SIG-M5 treated with dmso at 0.1 percent for 504 hours (cell line): ENCODE data around the gene LRRTM4.

ENCODE experiments used
- DNase-seq: peaks from one replicate; lab custom pipeline; 2025; ENCODE audit not compliant: unreplicated experiment; lab: John Stamatoyannopoulos, UW

LRRTM4 gene

DNA sequence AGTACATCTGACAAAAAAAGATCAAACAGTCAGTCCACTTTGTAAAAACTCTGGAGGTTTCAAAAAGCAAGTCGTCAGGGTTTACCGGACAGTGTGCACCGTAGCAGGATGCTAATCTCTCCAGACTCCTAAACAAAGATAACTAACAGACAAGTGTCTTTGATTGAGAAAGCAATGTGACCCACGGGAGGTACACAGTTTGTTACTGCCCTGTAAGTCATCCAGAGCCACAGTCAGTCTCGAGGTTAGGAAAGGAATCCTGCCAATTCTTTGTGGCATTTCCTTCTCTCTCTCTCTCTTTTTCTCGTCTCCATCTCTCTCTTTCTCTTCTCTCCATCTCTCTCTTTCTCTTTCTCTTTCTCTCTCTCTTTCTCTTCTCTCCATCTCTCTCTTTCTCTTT lies 42.8 kb downstream of the LRRTM4 start:
- DNase-seq = no peak

DNA sequence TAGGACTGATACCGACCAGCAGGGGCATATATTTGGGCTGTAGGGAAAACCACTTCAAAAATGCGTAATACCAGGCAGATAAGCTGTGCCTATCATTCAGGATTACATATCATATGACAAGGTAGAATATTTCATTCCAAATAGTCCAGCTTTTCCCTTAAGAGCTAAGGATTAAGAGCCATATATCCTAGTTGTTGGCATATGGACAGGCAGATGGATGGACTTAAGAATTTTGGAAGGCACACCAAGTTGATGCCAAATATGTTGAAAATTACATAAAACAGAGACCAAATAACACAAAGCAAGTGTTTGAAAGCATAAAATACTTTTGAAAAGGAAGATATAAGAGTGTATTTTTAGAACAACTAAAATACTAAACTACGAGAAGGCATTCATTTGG lies 52.1 kb downstream of the LRRTM4 start:
- DNase-seq = no peak

DNA sequence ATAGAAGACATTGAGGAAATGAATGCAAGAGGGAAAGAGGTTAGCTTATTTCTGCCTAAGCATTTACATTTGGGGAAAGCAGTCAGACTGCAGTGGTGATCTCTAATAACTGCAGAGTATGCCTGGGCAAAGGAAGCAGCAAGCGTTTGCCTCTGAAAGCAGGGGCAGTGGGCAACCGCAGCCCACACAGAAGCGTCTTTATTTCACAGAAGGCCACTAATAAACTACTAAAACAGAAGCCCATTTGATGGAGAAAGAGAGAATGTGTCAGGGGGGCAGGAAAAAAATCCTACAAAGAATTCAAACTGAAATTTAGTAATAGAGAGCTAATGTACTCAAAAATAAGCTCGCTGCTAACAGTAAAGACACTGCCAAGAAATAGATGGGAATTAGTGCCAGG lies 53.1 kb downstream of the LRRTM4 start:
- no peak for DNase-seq

DNA sequence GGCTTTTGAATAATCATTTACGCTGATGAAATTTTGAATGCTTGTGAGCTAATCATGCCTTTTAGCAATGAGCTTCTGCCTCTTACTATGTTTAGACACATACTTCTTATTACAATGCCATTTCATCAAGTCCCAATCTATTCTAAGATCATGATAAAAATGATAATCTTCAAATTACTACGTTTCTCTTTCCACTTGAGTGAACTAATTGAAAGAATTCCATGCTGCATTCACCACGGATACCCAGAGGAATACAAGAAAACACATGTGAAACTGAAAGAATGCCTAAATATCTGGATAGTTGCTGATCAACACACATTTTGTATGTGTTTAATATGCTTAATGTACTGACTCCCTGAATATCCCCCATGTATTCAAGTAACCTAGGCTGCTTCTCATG lies 62.3 kb downstream of the LRRTM4 start:
- DNase-seq = no peak

DNA sequence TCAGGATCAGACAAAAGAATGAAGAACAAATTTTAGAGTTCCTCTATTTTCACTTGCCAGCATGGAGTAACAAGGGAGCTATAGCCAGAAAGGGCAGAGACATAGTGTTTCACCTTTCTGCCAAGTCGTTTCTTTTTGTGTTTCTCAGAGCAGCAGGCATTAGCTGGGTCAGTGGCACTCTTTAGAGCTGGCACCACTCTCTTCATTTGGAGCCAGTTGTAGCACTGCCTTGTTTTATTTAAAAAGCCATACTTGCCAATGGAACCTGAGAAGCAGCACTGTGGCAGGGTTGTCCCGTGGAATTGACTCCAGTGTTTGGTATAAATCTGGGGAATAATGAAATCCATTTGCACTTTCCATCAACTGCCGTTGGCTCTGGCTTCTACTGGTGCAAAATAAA lies 64.0 kb downstream of the LRRTM4 start:
- DNase-seq = no peak

DNA sequence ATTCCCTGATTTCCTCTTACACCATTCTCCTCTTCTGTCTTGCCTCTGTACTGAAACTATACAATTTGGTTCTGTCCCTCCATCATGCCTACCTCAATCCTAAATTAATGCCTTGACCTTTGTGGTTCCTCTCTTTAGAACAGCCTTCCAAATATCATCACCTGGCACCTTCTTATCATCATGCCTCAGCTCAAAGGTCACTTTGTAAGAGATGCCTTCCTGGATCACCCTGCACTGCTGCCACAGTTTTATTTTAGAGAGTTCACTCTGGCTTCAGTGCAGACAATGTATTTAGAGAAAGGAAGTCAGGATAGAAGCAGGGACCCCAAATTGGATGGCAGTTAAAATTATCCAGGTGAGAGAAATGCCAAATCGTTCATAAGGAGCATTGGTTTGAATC lies 64.5 kb downstream of the LRRTM4 start:
- no peak for DNase-seq

DNA sequence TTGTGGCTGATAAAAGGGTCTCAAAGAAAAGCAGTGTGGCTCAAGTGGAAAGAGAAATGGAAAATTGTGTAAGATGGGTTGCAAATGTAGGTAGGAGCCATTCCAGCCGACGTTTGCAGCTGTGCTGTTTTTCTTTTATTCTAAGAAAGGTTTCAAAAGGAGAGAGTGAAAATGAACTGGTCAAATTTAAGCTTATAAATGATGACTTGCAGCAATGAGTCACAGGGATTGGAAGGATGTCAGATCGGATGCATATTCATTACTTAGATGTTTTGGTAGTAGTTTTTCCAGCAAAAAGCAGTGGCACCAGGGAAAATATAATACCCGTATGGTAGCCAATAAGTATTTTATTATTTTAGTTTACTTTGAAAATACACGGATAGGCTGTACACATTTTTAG lies 79.1 kb downstream of the LRRTM4 start:
- DNase-seq = no peak

DNA sequence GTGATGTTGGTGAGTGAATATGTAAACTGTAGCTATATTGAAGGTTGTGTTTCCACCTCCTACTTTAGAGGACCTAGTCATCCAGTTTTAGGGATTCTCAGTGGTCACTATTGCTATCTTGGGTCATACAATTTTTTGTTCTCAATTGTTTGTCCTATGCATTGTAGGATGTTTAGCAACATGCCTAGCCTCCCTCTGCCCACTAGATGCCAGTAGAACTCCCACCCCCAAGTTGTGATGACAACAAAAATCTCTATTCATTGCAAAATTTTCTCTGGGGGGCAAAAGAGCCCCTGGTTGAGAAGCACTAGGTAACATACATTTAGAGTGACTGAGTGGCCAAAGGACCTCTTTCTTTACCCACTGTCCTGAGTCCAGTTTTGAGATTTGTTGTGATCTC lies 87.3 kb downstream of the LRRTM4 start:
- DNase-seq = no peak

DNA sequence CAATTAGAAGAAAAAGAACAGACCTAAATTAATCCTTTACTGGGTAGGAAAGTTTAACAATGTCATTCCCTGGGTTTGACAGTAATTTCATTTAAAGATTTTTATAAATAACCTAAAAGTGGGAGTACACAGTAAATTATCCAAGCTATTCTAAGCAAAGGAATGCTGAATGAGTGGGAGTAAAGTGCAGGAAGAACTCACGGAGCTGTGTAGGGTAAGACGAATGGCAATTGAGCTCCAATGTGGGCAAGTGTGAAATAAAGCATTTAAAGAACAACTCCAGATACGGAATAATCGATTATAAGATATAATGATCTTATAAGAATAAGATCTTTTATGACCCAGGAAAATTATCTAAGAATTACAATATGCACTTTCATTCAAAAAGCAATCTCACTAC lies 93.2 kb downstream of the LRRTM4 start:
- DNase-seq = no peak

DNA sequence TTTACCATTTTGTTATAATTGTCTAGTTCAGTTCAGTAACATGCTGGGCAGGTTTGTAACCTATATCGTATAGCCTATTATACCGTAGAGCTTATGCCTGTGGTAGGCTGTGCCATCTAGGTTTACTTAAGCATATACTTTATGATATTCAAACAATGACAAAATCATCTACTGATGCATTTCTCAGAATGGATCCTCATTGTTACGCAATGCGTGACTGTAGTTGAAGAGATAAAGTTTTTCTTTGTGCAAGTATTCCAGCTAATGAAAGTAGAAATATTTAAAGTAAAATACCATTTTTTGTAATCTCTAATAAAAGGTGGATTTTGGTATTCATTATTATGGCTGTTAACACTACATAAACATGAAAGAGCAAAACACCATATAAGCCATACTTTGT lies 100.2 kb downstream of the LRRTM4 start:
- no peak for DNase-seq

DNA sequence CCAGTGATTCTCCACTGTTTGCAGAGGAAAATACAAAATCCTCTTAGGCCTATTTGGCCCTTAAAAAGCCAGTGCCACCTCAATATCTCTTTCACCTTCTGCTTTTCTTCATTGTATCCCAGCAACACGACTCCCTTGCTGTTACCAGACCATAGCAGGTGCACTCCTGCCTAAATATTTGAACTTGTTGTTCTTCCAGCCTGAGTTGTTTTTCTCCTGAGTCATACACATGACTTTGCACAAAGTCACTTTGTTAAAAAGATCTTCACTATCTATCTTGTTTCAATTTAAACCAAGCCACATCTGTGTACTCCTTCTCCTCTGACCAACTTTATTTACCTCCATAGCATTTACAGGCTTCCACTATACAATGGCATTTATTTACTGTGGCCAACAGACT lies 103.6 kb downstream of the LRRTM4 start:
- DNase-seq = no peak

DNA sequence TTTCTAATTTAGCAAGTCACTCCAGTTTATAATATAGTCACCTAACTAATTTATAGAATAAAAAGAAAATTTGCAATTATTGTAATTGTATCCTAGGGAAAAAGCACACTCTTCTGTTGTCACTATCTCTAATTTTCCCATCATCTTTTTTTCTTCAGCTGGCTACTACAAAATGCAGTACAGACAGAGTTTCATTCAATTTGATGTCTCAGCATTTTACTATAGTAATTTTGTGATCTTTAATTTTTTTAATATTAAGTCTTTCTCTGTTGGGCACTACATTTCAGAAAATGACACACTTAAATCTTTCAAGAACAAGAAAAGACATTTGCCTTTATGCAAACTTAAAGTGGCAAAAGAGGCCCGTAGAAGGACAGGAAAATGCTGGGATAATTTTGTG lies 118.0 kb downstream of the LRRTM4 start:
- DNase-seq = no peak

DNA sequence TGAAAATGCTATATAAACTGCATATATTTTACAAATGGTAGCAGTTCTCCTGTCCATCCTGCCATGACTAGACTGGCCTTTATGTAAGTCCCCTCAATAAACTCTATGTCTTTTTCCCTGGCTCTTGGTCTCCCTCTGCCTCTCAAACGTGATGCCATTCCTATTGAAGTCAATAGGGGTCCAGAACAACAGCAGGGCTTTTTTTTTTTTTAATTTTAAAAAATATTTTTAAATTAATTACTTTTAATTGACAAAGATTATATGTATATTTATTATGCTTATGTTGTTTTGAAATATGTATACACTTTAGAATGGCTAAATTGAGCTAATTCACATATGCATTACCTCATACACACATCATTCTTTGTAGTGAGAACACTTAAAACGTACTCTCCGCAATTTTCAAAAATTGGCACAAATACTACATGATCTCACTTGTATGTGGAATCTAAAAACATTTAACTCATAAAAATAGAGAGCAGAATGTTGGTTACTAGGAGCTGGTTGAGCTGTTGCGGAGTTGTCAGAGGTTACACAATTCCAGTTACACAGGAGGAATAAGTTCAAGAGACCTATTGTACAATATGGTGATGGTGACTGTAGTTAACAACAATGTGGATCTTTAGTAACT lies 123.1 kb downstream of the LRRTM4 start:
- DNase-seq = no peak

DNA sequence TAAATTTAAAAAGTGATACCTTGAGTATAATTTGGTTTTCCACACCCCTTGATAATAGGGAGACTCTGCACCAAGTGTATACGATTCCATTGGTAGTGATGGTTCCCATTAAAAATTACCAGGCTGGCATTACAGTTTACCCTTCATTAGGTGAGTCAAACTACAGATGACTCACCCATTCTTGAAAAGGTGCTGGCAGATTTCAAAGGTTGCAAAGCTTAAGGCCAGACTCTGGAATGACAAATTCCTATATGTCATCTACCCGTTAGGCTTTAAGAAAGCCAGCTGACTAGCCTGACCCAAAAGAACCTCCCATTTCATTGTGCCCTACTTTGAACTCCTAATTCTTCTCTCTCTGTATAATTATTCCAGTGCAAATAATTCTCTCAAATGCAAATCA lies 124.4 kb downstream of the LRRTM4 start:
- DNase-seq = no peak

DNA sequence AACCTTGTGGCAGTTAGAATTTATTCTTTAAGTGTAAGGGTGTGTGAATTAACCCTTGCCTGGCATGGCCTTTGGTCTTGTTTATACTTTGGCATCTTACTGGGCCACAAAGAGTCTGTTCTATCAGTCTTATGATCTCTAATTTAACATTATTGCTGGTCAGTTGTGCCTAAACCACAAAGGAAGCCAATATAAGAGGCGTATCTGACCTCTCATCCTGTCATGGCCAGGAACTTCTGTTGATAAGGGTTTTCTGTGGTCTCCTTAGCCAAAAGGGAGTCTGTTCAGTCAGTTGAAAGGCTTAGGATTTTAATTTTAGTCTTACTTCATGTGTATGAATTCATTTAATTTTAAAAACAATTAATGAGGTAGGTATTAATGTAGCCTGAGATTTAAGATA lies 127.2 kb downstream of the LRRTM4 start:
- DNase-seq = no peak

DNA sequence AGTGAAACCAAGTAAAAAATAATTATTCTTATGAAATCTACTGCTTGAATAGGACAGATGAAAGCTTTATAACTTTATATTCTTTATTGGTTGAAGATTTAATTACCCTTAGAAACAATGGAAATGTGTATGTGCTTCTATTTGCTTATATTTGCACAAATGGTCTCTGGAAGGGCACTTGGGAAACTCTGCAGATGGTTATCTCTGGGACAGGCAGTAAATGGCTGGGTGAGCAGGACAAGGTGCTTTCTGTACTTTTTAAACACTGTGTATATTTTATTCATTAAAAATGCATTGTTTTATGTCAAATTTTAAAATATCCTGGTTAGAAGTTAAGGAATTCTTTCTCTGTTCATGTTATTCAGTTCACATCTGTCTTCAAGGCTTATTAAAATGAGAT lies 131.1 kb downstream of the LRRTM4 start:
- DNase-seq = no peak

DNA sequence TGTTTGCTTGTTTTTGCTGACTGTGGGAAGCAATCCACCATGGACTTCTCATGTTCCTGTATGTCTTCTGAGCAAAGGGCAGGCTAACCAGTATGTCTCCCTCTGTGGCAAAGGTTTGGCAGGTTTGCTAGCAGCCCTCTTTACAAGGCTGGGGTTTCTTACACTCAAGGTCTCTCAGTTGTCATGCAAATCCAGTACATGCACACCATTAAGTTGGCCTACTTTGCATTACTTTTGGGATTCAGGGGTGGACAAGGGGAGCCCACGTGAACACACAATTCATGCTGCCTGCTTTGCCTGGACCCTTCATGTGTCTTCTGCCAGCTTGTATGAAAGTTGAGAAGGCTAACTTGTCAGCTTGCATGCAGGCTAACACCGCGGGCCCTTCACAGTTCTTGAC lies 134.9 kb downstream of the LRRTM4 start:
- DNase-seq = no peak

DNA sequence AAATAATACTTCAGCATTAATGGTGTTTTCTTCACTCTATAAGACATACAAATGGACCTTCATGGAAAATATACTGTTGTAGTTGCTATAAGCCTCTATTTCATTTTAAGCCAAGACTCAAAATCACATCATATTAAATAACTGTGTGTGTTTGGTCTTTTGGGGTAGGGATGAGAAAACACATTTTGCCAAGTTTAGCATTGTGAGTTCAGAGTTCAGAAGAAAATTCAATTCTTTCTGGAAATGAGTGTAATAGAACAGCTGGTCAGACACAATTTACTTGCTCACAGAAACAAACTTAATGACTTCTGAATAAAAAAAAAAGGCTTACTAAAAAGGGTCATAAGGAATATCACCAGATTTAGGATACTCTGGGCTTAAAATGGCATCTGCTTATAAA lies 149.5 kb downstream of the LRRTM4 start:
- DNase-seq = no peak

DNA sequence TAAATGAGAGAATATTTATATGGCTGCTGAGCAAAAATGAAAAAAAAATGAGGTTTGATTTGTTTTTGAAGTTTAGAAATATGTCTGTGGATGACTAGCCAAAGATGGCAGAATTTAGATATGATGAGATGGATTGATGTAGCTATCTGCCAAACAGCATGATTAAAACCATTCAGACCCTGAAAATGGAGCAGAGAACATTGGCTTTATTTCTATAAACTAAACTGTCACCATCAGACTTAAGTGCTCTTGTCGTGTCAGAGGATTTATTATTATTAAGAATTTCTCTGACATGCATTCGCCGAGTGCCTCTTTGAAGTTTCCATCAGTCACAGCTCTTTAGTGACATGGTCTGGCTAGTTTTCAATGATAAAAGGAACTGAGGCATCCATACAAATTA lies 151.7 kb downstream of the LRRTM4 start:
- no peak for DNase-seq

DNA sequence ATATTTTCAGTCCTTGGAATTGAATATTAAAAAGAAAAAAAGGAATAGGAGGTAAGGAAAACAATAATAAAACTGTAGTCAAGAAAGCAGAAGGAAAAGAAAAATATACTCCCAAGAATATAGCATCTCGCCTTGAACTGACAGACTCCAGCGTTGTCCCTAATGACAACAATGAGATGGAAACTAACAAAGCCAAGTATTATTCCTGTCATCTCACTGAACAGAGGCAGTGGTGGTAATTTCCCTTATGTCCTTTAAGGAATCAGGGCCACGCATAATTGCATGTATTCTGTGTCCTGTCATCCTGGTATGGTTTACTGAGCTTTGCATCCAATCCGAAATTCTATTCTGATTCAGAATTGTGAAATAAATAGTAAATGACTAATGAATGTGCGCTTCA lies 158.9 kb downstream of the LRRTM4 start:
- no peak for DNase-seq

DNA sequence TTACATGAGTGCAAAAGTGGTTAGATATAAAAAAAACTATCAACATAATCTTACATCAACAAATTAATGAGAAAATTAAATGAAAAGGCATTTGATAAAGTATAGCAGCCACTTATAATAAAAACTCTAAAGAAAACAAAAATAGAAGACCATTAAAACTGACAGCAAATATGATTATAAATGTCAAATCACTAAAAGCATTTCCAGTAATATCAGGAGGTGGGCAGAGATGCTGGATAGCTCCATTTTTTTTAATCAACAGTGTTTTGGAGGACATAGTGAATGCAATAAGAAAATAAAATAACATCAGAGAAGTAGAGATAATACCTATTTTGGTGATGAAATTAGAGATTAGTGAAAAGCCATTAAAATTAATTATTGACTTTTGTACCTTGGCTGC lies 173.4 kb downstream of the LRRTM4 start:
- DNase-seq = no peak

DNA sequence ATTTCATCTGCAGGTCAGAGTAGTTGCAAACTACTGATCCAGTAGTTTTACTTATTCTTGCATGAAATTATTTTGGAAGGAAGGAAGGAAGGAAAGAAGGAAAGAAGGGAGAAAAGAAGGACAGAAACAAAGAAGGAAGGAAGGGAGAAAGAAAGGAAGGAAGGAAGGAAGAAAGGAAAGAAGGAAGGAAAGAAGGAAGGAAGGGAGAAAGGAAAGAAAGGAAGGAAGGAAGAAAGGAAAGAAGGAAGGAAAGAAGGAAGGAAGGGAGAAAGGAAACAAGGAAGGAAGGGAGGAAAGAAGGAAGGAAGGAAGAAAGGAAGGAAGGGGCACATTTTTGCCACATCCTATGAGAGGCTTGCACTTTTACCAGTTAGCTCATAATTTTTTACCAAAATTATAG lies 186.2 kb downstream of the LRRTM4 start:
- no peak for DNase-seq

DNA sequence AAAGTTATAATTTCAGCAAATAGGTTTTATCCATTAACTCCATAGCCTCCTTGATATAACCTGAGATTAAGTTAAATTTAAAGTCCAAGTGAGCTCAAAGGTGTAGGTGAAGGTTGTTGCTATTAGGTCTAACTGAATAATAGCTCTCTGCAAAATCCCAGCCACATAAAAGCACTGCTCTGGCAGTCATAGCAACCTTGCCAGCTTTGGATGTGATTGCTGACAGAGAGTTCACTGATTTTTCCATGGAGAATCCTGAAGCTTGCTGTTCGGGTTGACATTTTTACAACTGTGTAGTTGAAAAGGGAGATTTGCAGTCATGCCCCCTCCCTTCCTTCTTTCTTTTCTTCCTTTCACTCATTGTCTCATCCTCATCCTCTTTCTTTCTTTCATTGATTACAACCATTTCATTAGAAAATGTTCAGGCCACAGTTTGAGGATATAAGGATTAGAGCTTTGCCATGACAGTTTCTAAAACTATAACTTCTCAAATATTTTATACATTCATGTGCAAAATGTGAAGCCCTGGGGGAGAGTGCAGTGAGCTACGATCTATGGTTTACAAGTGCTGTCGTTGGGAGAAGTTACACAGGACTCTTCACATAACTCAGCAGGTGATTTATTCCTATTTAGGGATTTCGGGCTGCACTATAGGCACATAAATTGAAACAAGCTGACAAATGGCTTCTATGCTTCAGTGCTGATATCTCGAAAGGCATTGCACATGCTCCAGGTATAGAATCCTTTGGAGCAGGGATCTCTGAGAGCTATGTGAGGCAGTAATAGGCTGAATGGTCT lies 193.8 kb downstream of the LRRTM4 start:
- no peak for DNase-seq
